CD8-positive, alpha-beta memory T cell (primary cell): ENCODE data around the gene HPS5. TPM values are rescaled to one million over a fixed set of nuclear protein-coding genes. Genes with fewer than 3 reads are reported as not detected.

ENCODE experiments used
- CTCF ChIA-PET: fragments of 350-600 bp; sonication (Branson Sonifier 250); formaldehyde crosslinking; loops from one replicate; lab custom pipeline; 2021; ENCODE audit warnings: antibody characterized with exemption; lab: Charles Lee
- POLR2A ChIA-PET: fragments of 350-600 bp; sonication (Branson Sonifier 250); formaldehyde crosslinking; loops from one replicate; lab custom pipeline; 2021; ENCODE audit warnings: antibody characterized with exemption; lab: Charles Lee
- DNase-seq, 5 donors: peaks; one replicate each; pipeline versions ENCODE4 v3.0.0 to v3.0.0-alpha.2; 2020 to 2022; ENCODE audit warnings: mixed read lengths in 1 of 5
- H3K27ac ChIP-seq: one replicate; pipeline ENCODE4 v1.7.0; 2013; ENCODE audit warnings: low read depth, mild to moderate bottlenecking, low read length, moderate library complexity
- H3K27me3 ChIP-seq: 2 replicates; pipeline ENCODE4 v1.7.0; 2013; ENCODE audit warnings: low read length, mild to moderate bottlenecking; ENCODE audit not compliant: insufficient read depth, poor library complexity, severe bottlenecking
- H3K36me3 ChIP-seq: 2 replicates; pipeline ENCODE4 v1.7.0; 2013; ENCODE audit warnings: mild to moderate bottlenecking, low read length, moderate library complexity; ENCODE audit not compliant: insufficient read depth
- H3K4me1 ChIP-seq: 2 replicates; pipeline ENCODE4 v1.7.0; 2013; ENCODE audit warnings: mild to moderate bottlenecking, low read length, moderate library complexity; ENCODE audit not compliant: insufficient read depth
- H3K4me3 ChIP-seq: 2 replicates; pipeline ENCODE4 v1.7.0; 2013; ENCODE audit warnings: mild to moderate bottlenecking, low read length
- H3K9me3 ChIP-seq: 2 replicates; pipeline ENCODE4 v1.7.0; 2013; ENCODE audit warnings: mild to moderate bottlenecking, low read length
- H3K27ac Mint-ChIP-seq, 8 donors: one replicate each; pipeline ENCODE4 v1.8.0; 2020 to 2021; ENCODE audit warnings: mixed read lengths in 8 of 8, mild to moderate bottlenecking in 6 of 8, inconsistent platforms in 3 of 8, moderate library complexity in 3 of 8
- H3K27me3 Mint-ChIP-seq, 2 donors: one replicate each; pipeline ENCODE4 v1.8.0; 2020 to 2021; ENCODE audit warnings: mixed read lengths in 2 of 2, mild to moderate bottlenecking in 1 of 2, moderate library complexity in 1 of 2
- H3K36me3 Mint-ChIP-seq, 3 donors: one replicate each; pipeline ENCODE4 v1.8.0; 2020 to 2021; ENCODE audit warnings: mixed read lengths in 3 of 3, inconsistent platforms in 1 of 3, mild to moderate bottlenecking in 1 of 3
- H3K4me1 Mint-ChIP-seq, 3 donors: one replicate each; pipeline ENCODE4 v1.8.0; 2020 to 2021; ENCODE audit warnings: mixed read lengths in 3 of 3, inconsistent platforms in 1 of 3, mild to moderate bottlenecking in 1 of 3
- H3K4me3 Mint-ChIP-seq, 7 donors: one replicate each; pipeline ENCODE4 v1.8.0; 2020 to 2021; ENCODE audit warnings: mixed read lengths in 7 of 7, mild to moderate bottlenecking in 6 of 7, moderate library complexity in 4 of 7, inconsistent platforms in 2 of 7
- H3K9me3 Mint-ChIP-seq, 5 donors: one replicate each; pipeline ENCODE4 v1.8.0; 2020 to 2022; ENCODE audit warnings: mixed read lengths in 5 of 5, mild to moderate bottlenecking in 3 of 5, moderate library complexity in 2 of 5, inconsistent platforms in 1 of 5
- polyA plus RNA-seq: library from polyadenylated mRNA; unstranded; fragments of 300-500 nt; fragmentation: Illumina TruSeq; gene quantifications from one replicate; pipeline ENCODE4 v1.2.3, GENCODE V29; 2021
- total RNA-seq, 2 experiments: library from RNA; stranded (reverse); gene quantifications; one replicate each; pipeline ENCODE4 v1.2.3, GENCODE V29; 2021

HPS5 gene
- total and polyA plus RNA-seq, 3 experiments from 2014 or later = 13.8 to 19.4 (median 18.5) TPM

DNA sequence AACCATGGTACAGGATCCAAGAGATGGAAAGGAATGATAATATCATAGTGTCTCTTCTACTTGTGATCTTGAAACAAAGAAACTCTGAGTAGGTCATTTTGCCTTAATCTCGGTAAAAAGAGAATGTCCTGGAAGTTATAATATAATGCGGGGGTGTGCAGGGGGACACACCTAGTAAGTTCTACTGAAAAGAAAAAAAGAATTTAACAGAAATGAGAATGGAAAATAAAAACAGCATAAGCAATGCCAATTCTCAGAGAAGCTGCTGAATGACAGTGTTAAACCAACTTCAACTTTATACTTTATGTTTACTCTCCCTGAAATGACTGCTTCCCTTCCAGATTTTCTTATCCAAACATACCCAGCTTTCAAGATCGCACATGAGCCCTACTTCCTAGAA, 2.0 kb downstream of the HPS5 start:
- ChIA-PET CTCF (interaction anchor here (1.2 to 1.3 kb wide), 2 partner anchors 8 to 13 kb away, joined by 3 to 5 read pairs; no protein-coding TSS in a partner anchor), POLR2A (no interaction called here)
- H3K27ac Mint-ChIP-seq = peak overlapping the region in 5 of 8 donors; percentile 5 to 78 (median 40)

DNA sequence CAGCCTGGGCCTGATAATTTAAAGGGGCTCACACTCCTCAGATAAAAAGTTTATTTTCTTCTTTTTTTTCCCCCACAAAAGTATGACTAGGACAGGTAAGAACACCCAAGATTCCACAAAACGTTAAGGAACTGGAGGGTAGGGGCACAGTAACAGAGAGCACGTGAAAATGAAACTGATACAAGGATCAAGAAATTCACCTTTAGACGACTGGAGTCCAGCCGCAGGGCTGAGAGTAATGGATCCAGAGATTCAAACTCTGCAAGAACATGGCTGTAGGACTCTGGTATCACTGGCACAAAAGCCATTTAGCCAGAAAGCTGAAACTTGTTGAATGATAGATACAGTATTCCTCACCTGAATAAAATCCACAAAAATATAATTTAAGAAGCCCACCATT, 4.4 kb downstream of the HPS5 start:
- Histone ChIP-seq H3K4me3 (no peak overlapping the region), H3K9me3 (no peaks in the 10 kb centered on the region), H3K36me3 (peaks cover 4% of the 10 kb centered on the region), H3K4me1 (peaks cover 24% of the 10 kb centered on the region), H3K27ac (no peak overlapping the region), H3K27me3 (no peaks in the 10 kb centered on the region)
- H3K4me3 Mint-ChIP-seq = no peak overlapping the region
- POLR2A ChIA-PET = no interaction called here
- CTCF ChIA-PET = no interaction called here
- H3K27me3 Mint-ChIP-seq = no peaks in the 10 kb centered on the region
- peaks cover 6 to 44% (median 9%) of the 10 kb centered on the region in 3 donors for H3K36me3 Mint-ChIP-seq
- peaks cover 40 to 60% (median 46%) of the 10 kb centered on the region in 3 donors for H3K4me1 Mint-ChIP-seq
- no peak for DNase-seq
- no peaks in the 10 kb centered on the region for H3K9me3 Mint-ChIP-seq
- H3K27ac Mint-ChIP-seq = peak overlapping the region in 3 of 8 donors; percentile 56 to 78 (median 58)

More for the DNA sequence above, 2.0 kb downstream of the HPS5 start:
- H3K36me3 Mint-ChIP-seq = peaks cover 6 to 38% (median 14%) of the 10 kb centered on the region in 3 donors
- Histone ChIP-seq H3K4me3 (no peak overlapping the region), H3K27me3 (no peaks in the 10 kb centered on the region), H3K27ac (no peak overlapping the region), H3K4me1 (peaks cover 46% of the 10 kb centered on the region), H3K9me3 (no peaks in the 10 kb centered on the region), H3K36me3 (peaks cover 4% of the 10 kb centered on the region)
- H3K9me3 Mint-ChIP-seq = no peaks in the 10 kb centered on the region
- H3K4me3 Mint-ChIP-seq = peak overlapping the region in 5 of 7 donors; percentile 14 to 63 (median 23)
- H3K4me1 Mint-ChIP-seq = peaks cover 59 to 74% (median 68%) of the 10 kb centered on the region in 3 donors
- H3K27me3 Mint-ChIP-seq = no peaks in the 10 kb centered on the region
- no peak for DNase-seq

DNA sequence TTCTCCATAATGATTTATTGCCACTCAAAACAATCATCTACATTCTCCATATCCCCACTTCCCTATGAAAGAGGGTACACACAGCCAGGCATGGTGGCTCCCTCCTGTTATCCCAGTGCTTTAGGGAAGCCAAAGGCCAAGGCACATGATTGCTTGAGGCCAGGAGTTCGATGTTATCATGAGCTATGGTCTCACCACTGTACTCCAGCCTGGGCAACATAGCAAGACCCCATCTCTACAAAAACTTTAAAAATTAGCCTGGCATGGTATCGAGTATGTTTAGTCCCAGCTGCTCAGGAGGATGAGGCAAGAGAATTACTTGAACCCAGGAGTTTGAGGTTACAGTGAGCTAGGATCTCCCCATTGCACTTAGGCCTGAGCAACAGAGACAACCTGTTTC, 6.0 kb downstream of the HPS5 start:
- no peaks in the 10 kb centered on the region for H3K9me3 ChIP-seq
- Mint-ChIP-seq H3K4me1 (peaks cover 28 to 49% (median 37%) of the 10 kb centered on the region in 3 donors), H3K27me3 (no peaks in the 10 kb centered on the region), H3K36me3 (peaks cover 6 to 45% (median 12%) of the 10 kb centered on the region in 3 donors), H3K4me3 (no peak overlapping the region), H3K27ac (peak overlapping the region in 2 of 8 donors; percentile 63 to 86), H3K9me3 (no peaks in the 10 kb centered on the region)
- no peak overlapping the region for H3K4me3 ChIP-seq
- DNase-seq = no peak
- POLR2A ChIA-PET = no interaction called here
- CTCF ChIA-PET = interaction anchor here (1.0 to 1.4 kb wide), 4 partner anchors 9 to 91 kb away, joined by 3 read pairs; no protein-coding TSS in a partner anchor
- peaks cover 18% of the 10 kb centered on the region for H3K4me1 ChIP-seq
- H3K36me3 ChIP-seq = peaks cover 7% of the 10 kb centered on the region
- H3K27ac ChIP-seq = no peak overlapping the region
- H3K27me3 ChIP-seq = no peaks in the 10 kb centered on the region

DNA sequence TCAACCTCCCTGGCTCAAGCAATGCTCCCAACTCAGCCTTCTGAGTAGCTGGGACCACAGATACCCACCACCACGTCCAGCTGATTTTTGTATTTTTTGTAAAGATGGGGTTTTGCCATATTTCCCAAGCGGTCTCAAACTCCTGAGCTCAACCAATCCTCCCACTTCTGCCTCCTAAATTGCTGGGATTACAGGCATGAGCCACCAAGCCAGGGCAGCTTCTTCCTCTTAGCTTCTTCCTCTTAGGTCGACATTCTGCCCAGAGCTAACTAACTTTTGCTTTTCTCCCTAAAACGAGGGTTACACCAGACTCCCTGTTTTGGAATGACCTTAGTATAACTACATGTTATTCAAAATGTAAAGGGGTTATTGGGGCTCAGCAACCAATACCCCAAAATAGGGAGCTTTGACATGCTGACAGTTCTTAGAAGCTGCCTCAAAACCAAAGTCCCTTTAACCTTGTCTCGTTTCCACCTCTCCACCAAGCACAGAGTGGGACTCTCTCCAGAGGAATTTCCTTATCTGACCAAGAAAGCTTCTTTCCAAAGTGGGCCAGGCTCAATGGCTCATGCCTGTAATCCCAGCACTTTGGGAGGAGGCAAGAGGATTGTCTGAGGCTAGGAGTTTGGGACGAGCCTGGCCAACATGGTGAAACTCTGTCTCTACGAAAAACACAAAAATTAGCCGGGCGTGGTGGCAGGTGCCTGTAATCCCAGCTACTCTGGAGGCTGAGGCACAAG, 7.0 kb downstream of the HPS5 start:
- Mint-ChIP-seq H3K27ac (peak overlapping the region in 1 of 8 donors; percentile 66), H3K36me3 (peaks cover 10 to 55% (median 19%) of the 10 kb centered on the region in 3 donors), H3K4me1 (peaks cover 19 to 39% (median 31%) of the 10 kb centered on the region in 3 donors), H3K9me3 (no peaks in the 10 kb centered on the region), H3K4me3 (no peak overlapping the region), H3K27me3 (no peaks in the 10 kb centered on the region)
- Histone ChIP-seq H3K27ac (no peak overlapping the region), H3K36me3 (peaks cover 16% of the 10 kb centered on the region), H3K4me1 (peaks cover 8% of the 10 kb centered on the region), H3K9me3 (no peaks in the 10 kb centered on the region), H3K4me3 (no peak overlapping the region), H3K27me3 (no peaks in the 10 kb centered on the region)
- ChIA-PET CTCF (interaction anchor here (0.5 to 1.5 kb wide), 3 partner anchors 20 to 198 kb away, joined by 3 to 4 read pairs (median 4); no protein-coding TSS in a partner anchor), POLR2A (no interaction called here)
- no peak for DNase-seq

DNA sequence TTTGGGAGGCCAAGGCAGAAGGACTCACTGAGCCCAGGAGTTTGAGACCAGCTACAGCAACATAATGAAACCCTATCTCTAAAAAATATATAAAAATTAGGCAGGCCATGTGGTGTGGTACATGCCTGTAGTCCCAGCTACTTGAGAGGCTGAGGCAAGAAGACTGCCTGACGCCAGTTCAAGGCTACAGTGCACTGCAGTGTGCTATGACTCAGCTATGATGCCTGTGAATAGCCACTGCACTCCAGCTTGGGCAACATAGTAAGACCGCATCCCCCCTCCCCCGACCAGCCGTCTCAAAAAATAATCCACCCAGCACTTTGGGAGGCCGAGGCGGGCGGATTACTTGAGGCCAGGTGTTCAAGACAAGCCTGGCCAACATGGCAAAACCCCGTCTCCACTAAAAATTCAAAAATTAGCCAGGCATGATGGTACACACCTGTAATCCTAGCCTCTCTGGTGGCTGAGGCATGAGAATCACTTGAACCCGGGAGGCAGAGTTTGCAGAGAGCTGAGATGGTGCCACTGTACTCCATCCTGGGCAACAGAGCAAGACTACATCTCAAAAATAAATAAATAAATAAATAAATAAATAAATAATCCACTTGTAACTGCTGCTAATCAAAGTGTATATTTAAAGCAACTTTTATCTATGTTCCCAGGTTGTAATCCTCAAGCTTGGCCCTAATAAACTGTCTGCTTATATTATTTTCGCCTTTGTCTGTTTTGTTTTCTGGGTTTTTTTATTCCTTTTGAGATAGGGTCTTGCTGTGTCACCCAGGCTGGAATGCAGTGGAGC, 7.8 kb downstream of the HPS5 start:
- H3K27me3 ChIP-seq = no peaks in the 10 kb centered on the region
- ChIA-PET POLR2A (no interaction called here), CTCF (interaction anchor here (0.5 to 1.5 kb wide), 3 partner anchors 19 to 199 kb away, joined by 3 to 4 read pairs (median 4); no protein-coding TSS in a partner anchor)
- no peaks in the 10 kb centered on the region for H3K9me3 ChIP-seq
- Mint-ChIP-seq H3K4me3 (no peak overlapping the region), H3K4me1 (peaks cover 12 to 31% (median 23%) of the 10 kb centered on the region in 3 donors), H3K36me3 (peaks cover 12 to 62% (median 20%) of the 10 kb centered on the region in 3 donors), H3K27ac (peak overlapping the region in 1 of 8 donors; percentile 66), H3K9me3 (no peaks in the 10 kb centered on the region), H3K27me3 (no peaks in the 10 kb centered on the region)
- peaks cover 6% of the 10 kb centered on the region for H3K4me1 ChIP-seq
- no peak overlapping the region for H3K4me3 ChIP-seq
- no peak overlapping the region for H3K27ac ChIP-seq
- peaks cover 21% of the 10 kb centered on the region for H3K36me3 ChIP-seq
- DNase-seq = no peak

DNA sequence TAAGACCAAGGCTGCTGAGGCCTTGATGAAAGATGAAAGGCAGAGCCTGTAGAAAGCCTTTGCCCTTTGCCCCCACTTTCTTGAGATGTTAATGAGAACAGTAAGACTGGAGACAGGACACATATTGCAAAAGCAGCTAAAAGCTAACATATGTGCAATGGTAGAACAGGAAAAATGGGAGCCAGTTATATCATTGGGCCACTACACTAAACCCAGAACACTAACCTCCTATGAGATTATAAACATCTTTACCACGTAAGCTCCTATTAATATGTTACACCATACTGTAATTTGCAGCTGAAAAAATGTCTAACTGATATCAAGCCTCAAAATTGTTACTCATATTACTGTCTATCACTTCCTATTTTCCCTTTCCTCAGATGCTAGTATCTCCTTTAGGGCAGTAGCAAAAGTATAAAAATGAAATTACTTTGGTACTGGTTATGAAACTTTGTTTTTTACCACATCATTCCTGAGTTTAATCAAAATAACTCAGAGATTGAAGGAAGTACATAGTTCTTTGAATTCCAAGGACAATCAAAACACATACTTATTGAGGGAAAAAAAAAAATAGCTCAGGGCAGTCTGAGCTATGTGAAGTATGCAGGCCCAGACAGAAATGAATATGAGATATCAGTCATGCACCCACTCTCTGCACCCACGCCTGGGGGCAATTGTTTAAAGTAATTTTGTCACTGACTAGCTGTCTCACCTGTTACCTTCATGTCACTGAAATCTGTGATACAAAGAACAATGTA, 9.1 kb downstream of the HPS5 start:
- Histone ChIP-seq H3K9me3 (no peaks in the 10 kb centered on the region), H3K27me3 (no peaks in the 10 kb centered on the region), H3K27ac (no peak overlapping the region), H3K4me1 (no peaks in the 10 kb centered on the region), H3K36me3 (peaks cover 30% of the 10 kb centered on the region), H3K4me3 (no peak overlapping the region)
- H3K9me3 Mint-ChIP-seq = no peaks in the 10 kb centered on the region
- peaks cover 12 to 72% (median 21%) of the 10 kb centered on the region in 3 donors for H3K36me3 Mint-ChIP-seq
- peaks cover 3 to 18% (median 10%) of the 10 kb centered on the region in 3 donors for H3K4me1 Mint-ChIP-seq
- H3K4me3 Mint-ChIP-seq = no peak overlapping the region
- peak overlapping the region in 1 of 8 donors; percentile 29 for H3K27ac Mint-ChIP-seq
- no peaks in the 10 kb centered on the region for H3K27me3 Mint-ChIP-seq
- CTCF ChIA-PET = interaction anchor here (2.1 kb wide), 1 partner anchor 8 kb away, joined by 5 read pairs; no protein-coding TSS in a partner anchor
- no peak for DNase-seq
- POLR2A ChIA-PET = no interaction called here

DNA sequence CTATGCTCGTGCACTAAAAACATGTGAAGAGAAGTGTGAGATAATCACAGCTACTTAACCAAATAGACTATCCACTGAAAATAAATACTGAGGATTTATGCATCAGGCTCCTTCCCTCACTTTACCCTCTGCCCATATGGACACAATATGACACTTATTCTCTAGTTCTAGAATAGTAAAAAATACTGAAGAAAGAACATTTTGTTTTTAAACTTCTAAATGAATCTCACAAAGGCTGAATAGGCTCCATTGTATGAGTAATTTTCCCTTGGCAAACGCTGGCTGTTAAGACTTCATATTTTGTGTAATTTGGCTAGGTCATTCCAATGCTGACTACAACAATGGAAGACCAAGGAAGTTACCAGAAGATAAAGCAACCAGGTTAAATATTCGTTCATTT, 9.9 kb downstream of the HPS5 start:
- H3K4me1 ChIP-seq = no peaks in the 10 kb centered on the region
- CTCF ChIA-PET = interaction anchor here (2.1 kb wide), 1 partner anchor 9 kb away, joined by 5 read pairs; no protein-coding TSS in a partner anchor
- DNase-seq = no peak
- H3K9me3 Mint-ChIP-seq = no peaks in the 10 kb centered on the region
- no peaks in the 10 kb centered on the region for H3K27me3 ChIP-seq
- no peak overlapping the region for H3K4me3 ChIP-seq
- H3K27ac Mint-ChIP-seq = no peak overlapping the region
- H3K36me3 Mint-ChIP-seq = peaks cover 12 to 72% (median 20%) of the 10 kb centered on the region in 3 donors
- H3K9me3 ChIP-seq = no peaks in the 10 kb centered on the region
- no peak overlapping the region for H3K27ac ChIP-seq
- peaks cover 31% of the 10 kb centered on the region for H3K36me3 ChIP-seq
- no peak overlapping the region for H3K4me3 Mint-ChIP-seq
- H3K4me1 Mint-ChIP-seq = peaks cover 3 to 13% (median 5%) of the 10 kb centered on the region in 3 donors
- POLR2A ChIA-PET = no interaction called here
- H3K27me3 Mint-ChIP-seq = no peaks in the 10 kb centered on the region
